GM21723 (cell line): Measurements from ENCODE around the gene HMGCS2.
"Not testable (repeated sequence)": the region's sequence is repeated elsewhere in the genome, so short reads cannot be mapped to it uniquely, and the experiment has no call there.

Experiments used
- ATAC-seq: cut with Tn5 transposase; IDR thresholded peaks from one replicate; pipeline ENCODE4 v1.9.1; 2021; ENCODE audit warnings: mild to moderate bottlenecking, moderate library complexity; ENCODE audit not compliant: unreplicated experiment

Gene HMGCS2

GRCh38 chr1:119790451-119791198 lies 21.9 kb upstream of the HMGCS2 start:
- no peak for ATAC-seq

DNA sequence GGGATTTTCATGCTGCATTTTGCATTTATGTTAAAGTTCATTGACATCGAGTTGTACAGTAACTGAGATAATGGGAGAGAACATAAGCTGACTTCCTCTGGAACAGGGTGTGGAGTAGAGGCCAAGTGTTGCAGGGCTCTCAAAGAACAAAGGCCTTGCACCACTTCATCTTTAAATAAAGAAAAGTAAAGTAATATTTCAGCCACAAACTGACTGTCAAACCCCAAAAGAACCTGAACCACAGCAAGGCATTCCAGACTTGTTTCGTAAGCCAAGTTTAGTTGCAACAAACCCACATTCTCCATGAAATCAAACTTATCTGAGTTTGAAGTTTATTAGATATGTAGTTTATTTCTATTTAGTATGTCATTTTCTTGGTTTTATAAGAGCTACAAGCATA lies 19.1 kb upstream of the HMGCS2 start:
- ATAC-seq: no peak

GRCh38 chr1:119786473-119787050 lies 17.9 kb upstream of the HMGCS2 start:
- not testable (repeated sequence) for ATAC-seq

DNA sequence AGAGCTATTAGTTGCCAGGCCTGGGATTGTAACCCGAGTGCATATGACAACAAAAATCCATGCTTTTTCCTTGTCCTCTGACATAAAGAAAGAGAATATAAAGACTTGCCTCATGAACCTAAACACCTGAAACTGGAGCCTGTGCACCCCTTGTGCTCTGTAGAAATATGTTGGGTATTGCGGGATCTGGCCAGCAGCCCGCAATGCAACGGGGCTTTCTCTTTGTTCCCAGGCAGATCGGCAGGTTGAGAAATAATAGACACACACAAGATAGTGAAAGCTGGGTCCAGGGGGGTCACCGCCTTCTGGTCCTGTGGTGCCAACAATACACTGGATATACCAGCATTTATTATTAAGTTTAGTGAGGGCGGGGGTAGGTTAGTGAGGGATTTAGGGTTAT lies 17.3 kb upstream of the HMGCS2 start:
- ATAC-seq: not testable (repeated sequence)

- ATAC-seq: no peak
Observed at GRCh38 chr1:119784191-119784781, 15.6 kb upstream of the HMGCS2 start.

DNA sequence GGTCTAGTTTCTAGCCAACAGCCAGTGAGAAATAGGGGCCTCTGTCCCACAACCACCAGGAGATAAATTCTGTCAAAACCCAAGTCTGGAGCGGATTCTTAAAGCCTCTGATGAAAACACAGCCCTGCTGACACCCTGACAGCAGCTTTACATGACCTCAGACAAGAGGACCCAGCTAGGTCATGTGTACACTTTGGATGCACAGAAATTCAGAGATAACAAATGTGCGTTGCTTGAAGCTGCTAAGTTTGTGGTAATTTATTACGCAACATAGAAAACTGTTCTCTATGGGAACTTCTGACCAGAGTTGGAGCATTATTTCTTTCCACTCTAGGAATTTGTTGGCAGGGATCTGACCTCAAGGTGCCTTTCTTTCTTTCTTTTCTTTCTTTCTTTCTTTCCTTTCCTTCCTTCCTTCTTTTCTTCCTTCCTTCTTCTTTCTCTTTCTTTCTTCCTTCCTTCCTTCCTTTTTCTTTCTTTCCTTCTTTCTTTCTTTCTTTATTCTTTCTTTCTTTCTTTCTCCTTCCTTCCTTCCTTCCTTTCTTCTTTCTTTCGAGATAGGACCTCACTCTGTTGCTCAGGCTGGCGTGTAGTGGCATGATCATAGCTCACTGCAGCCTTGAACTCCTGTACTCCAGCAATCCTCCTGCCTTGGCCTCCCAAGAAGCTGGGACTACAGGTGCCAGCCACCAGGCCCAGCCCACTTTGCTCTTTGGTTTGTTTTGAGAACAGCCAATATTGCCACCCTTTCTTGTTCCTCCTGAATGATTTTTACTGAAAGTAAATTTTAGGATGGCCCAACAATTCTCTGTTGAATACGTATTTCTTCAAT lies 14.9 kb upstream of the HMGCS2 start:
- no peak for ATAC-seq

DNA sequence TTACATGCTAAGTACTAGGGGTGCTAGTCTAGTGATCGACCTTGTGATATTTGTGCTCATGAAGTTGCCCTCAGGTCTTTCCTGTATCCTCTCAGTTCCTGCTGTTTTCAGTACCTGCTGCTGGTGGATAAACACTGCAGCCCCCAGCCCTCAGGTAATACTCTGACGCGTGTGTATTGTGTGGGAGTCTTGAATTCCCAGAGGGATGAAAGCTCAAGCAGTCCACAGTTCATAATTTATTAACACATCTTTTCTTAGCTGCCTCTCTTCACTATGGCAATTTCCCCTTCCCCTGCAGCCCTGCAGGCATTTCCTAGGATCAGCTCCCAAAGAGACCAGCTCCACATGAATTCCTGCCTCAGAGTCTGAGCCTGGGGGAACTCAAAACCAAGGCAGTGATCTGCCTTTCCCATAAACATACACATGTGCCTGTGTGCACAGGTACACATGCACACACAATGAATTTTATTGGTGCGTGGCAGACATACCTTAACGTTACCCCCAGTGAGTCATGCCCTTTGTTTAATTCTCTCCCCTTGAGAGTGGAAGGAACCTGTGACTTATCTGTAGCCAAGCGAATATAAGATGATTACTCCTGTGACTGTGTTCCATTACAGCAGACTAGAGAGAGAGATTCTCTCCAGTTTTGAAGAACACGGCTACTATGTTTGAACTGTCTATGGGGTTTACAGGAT lies 14.1 kb upstream of the HMGCS2 start:
- ATAC-seq: no peak

DNA sequence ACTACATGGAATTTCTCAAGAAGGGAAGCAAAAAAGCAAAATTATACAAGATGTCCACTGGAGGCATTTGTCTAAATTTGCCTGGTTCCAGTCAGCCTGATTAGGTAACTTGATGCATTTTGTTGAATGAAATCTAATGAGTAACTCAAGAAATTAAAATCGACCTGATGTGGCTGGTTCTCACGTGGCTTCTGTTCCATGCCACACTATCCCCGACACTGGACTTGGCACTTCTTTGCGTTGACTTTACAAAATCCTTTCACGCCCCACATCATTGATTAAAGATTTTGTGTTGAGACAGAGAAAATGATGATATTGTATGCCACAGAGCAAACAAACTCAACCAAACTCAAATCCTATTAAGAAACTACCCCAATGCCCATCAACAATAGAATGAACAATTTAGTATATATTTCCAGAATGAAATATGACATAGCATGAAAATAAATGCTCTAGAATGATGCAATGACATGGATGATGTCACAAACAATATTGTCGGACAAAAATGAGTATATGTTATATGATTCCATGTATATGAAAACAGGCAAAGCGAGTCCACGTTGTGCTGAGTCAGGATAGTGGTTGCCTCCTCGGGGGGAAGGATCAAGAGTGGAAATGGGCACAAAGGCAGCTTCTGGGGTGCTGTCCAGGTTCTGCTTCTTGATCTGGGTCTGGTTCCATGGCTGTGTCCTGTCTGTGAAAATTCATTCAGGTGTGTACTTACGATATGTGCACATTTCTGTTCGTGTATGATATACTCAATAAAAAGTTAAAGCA lies 12.9 kb upstream of the HMGCS2 start:
- no peak for ATAC-seq

GRCh38 chr1:119779869-119780356 lies 11.2 kb upstream of the HMGCS2 start:
- no peak for ATAC-seq

- no peak for ATAC-seq
Observed at GRCh38 chr1:119778886-119779560, 10.3 kb upstream of the HMGCS2 start.

GRCh38 chr1:119778359-119778758 lies 9.7 kb upstream of the HMGCS2 start:
- ATAC-seq: no peak

- no peak for ATAC-seq
Observed at GRCh38 chr1:119774746-119775490, 6.2 kb upstream of the HMGCS2 start.

DNA sequence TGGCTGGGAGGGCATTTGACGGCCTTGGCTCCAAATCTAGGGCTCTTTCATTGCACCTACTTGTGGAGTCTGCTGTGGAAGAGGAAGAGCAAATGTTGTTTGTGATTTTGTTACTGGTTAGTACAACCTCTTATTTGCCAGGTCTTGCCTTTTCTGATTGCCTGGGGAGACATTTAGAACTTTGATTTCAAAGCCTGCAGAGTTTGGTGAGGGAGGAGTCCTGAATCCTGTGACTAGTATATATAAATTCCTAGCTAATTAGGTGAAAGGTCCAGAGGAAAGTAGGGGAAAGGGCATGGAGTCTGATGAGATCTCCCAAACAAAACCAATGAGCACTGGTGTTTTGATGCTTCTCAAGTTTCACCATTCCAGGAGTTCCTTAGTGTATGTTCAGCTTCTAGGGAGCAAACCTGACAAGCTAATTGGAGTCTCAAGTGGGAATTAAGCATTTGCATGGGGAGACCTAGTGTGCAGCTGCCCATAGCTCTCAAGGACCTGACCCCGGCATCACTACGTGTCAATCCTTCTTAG lies 5.1 kb upstream of the HMGCS2 start:
- no peak for ATAC-seq

- no peak for ATAC-seq
Observed at GRCh38 chr1:119772298-119772697, 3.6 kb upstream of the HMGCS2 start.

DNA sequence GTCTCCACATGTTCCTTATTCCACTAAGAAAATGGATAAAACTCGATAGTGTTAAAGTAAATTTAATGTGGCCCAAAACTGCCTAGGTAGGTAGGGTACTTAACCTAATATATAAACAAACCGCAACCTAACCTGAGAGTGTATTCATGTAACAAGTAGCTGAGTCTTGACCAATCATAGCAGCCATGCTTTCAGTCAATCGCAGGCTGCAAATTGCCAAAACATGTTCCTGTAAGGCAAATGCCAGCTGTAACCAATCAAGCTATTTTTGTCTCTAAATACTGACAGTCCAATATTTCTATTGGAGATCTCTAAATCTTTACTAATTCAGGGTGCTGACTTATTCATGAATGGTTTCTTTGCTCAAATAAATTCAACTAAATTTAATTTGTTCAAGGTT lies 3.1 kb upstream of the HMGCS2 start:
- no peak for ATAC-seq

DNA sequence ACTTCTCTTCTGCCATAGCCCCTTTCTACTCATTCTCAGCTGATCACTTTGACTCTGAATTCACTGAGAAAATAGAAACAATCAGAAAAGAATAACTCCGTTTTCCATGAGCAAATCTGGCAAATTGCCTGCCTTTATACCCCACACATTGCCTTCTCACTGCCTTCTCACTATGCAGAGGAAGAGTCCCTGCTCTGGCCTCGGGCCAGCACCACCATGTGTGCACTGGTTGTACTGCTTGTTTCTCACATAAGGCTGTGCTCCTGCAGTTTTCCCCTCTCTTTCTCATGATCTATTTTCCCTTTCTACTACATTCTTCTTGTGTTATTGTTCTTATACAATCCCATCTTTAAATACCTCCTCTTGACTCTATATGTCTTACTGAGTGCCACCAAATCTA lies 2.3 kb upstream of the HMGCS2 start:
- no peak for ATAC-seq

DNA sequence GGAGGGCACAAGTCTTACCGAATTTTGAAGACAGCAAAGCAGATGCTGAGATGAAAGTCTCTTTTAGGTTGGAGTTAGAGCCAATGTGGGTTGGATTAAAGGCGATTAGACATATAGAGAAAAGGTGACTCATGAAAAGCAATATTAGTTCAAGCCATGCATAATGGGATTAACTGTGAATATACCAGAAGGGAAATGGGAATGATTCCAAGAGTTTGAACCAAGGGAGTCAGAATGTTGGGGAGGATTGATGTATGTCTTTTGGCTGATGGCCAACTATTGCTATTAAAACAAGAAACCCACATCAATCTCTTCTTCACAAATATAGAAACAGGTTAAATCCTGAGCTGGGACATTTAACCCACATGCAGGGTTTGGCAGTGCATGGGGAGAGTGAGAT lies 1.2 kb downstream of the HMGCS2 start:
- ATAC-seq: no peak

DNA sequence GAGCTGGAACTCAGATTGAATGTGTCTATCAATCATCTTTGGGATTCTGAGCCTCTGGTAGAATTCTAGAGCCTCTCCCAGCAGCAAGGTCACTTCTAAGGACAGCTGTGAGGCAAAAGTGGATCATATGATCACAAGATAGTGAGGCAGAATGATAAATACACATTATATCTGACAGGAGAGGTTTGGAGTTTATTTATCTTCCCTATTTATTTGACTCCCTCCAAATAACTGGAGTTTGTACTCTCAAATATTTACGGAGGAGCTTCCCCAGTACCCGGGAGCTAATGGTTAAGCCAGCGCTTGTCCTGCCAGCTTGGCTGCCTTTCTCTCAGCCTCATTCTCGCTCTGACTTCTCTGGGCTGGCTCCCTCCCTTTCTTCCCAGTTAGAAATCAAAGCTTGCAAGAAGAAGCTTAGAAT lies 2.3 kb downstream of the HMGCS2 start:
- ATAC-seq: no peak
